ENCODE measurements around the gene RCAN1. TPM values are rescaled to one million over a fixed set of nuclear protein-coding genes. Genes with fewer than 3 reads are reported as not detected.

RCAN1 gene
- total RNA-seq, 4 donors from 2014 or later: 8.7 to 27.5 (median 22.8) TPM

GRCh38 chr21:34510148-34511142, 104.5 kb downstream of the RCAN1 start:
- no peak overlapping the region for H3K4me3 ChIP-seq
- no peaks in the 10 kb centered on the region for H3K9me3 ChIP-seq
- no peaks in the 10 kb centered on the region for H3K27me3 ChIP-seq
- TF ChIP-seq CTCF (IDR thresholded peaks at IDR 0.05) (peak; percentile 59 to 66), EP300 (IDR thresholded peaks at IDR 0.05) (no peak)
- no peaks in the 10 kb centered on the region for H3K36me3 ChIP-seq
- 66% methylated on average over 13 of the region's 15 CpGs for WGBS
- H3K4me1 ChIP-seq: peaks cover 3% of the 10 kb centered on the region
- no peak for DNase-seq (ENCODE audit: low spot score in 2 of 2)
- no peak overlapping the region for H3K27ac ChIP-seq

GRCh38 chr21:34509151-34509550, 105.8 kb downstream of the RCAN1 start:
- TF ChIP-seq POLR2AphosphoS5 (IDR thresholded peaks at IDR 0.05) (no peak), POLR2A (IDR thresholded peaks at IDR 0.05) (no peak), CTCF (IDR thresholded peaks at IDR 0.05) (no peak), EP300 (IDR thresholded peaks at IDR 0.05) (no peak)
- H3K27ac ChIP-seq: no peak overlapping the region
- H3K4me1 ChIP-seq: peaks cover 3% of the 10 kb centered on the region
- WGBS: 96% methylated on average over 4 of the region's 4 CpGs
- H3K36me3 ChIP-seq: no peaks in the 10 kb centered on the region
- H3K9me3 ChIP-seq: no peaks in the 10 kb centered on the region
- no peaks in the 10 kb centered on the region for H3K27me3 ChIP-seq
- H3K4me3 ChIP-seq: no peak overlapping the region
- DNase-seq (ENCODE audit: low spot score in 2 of 2): no peak

- H3K36me3 ChIP-seq: no peaks in the 10 kb centered on the region
- TF ChIP-seq CTCF (IDR thresholded peaks at IDR 0.05): no peak
- TF ChIP-seq POLR2A (IDR thresholded peaks at IDR 0.05): no peak
- no peak for TF ChIP-seq EP300 (IDR thresholded peaks at IDR 0.05)
- TF ChIP-seq POLR2AphosphoS5 (IDR thresholded peaks at IDR 0.05): no peak
- WGBS: 95% methylated on average over 2 of the region's 2 CpGs
- no peak overlapping the region for H3K27ac ChIP-seq
- no peaks in the 10 kb centered on the region for H3K4me1 ChIP-seq
- H3K9me3 ChIP-seq: no peaks in the 10 kb centered on the region
- no peak overlapping the region for H3K4me3 ChIP-seq
- no peaks in the 10 kb centered on the region for H3K27me3 ChIP-seq
- DNase-seq (ENCODE audit: low spot score in 2 of 2): no peak
Measured at GRCh38 chr21:34504595-34504994, 110.3 kb downstream of the RCAN1 start.

- H3K4me3 ChIP-seq: no peak overlapping the region
- H3K36me3 ChIP-seq: no peaks in the 10 kb centered on the region
- H3K9me3 ChIP-seq: peaks cover 6% of the 10 kb centered on the region
- no peak overlapping the region for H3K27ac ChIP-seq
- H3K27me3 ChIP-seq: no peaks in the 10 kb centered on the region
- WGBS: 79% methylated on average over 3 of the region's 3 CpGs
- DNase-seq (ENCODE audit: low spot score in 2 of 2): no peak
- TF ChIP-seq CTCF (IDR thresholded peaks at IDR 0.05) (no peak), POLR2A (IDR thresholded peaks at IDR 0.05) (no peak), POLR2AphosphoS5 (IDR thresholded peaks at IDR 0.05) (no peak), EP300 (IDR thresholded peaks at IDR 0.05) (no peak)
- H3K4me1 ChIP-seq: no peaks in the 10 kb centered on the region
Measured at GRCh38 chr21:34502480-34503106, 112.3 kb downstream of the RCAN1 start.

GRCh38 chr21:34501716-34502115, 113.2 kb downstream of the RCAN1 start:
- H3K27ac ChIP-seq: no peak overlapping the region
- H3K4me1 ChIP-seq: no peaks in the 10 kb centered on the region
- TF ChIP-seq POLR2A (IDR thresholded peaks at IDR 0.05) (no peak), EP300 (IDR thresholded peaks at IDR 0.05) (no peak), POLR2AphosphoS5 (IDR thresholded peaks at IDR 0.05) (no peak), CTCF (IDR thresholded peaks at IDR 0.05) (no peak)
- no peak overlapping the region for H3K4me3 ChIP-seq
- WGBS: 38% methylated on average over 1 of the region's 1 CpG
- H3K36me3 ChIP-seq: no peaks in the 10 kb centered on the region
- no peaks in the 10 kb centered on the region for H3K27me3 ChIP-seq
- no peak for DNase-seq (ENCODE audit: low spot score in 2 of 2)
- peaks cover 6% of the 10 kb centered on the region for H3K9me3 ChIP-seq

All from suprapubic skin (tissue), 4 donors.